ENCODE data around the gene POLR2I.
"Not testable (repeated sequence)": the region's sequence is repeated elsewhere in the genome, so short reads cannot be mapped to it uniquely, and the experiment has no call there.

Gene POLR2I

GRCh38 chr19:36099166-36099785 is 15.4 kb downstream of the POLR2I start:
- no peak for DNase-seq

GRCh38 chr19:36097036-36097435 is 17.6 kb downstream of the POLR2I start:
- no peak for DNase-seq

DNA sequence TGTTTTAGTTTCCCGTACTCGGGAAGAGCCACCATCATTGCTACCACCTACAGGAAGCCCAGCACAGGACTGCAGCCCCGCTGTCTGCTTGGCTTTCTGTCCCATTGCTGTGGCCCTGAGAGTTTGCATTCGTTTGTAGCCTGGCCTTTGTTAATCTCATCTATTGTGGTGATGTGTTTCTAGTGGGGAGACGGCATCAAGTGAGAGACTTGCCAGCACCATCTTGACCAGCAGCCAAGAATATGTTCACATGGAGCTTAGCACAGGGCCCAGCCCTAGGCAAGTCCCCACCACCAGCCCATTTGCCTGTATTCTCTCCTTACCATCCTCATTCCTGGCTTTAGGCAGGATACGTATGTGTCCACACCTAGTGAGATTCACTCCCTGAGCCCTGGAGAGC is 21.0 kb downstream of the POLR2I start:
- DNase-seq, result no peak

DNA sequence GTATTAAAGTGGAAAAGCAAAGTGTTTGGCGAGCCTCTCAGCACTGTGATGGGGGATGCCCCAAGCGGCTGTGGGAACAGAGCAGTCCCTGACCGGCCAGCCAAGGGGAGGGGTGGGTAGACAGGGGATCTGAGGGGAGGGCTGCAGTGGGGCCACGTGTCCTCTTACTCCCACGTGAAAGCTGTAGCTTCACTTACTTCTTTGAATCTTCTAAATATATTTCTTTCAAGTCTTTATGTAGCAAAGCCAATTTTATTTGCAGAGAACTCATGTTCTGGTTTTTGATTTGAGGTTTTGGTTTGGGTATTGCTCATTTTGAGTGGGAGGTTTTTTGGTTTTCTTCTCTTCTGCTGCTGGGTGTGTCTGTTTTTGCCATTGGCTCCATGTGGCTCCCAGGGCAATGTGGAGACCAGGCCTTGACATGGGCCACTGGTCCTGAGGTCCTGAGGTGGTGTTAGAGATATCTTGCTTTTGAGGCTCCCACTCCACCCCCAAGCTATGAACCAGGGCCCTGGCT is 21.5 kb downstream of the POLR2I start:
- DNase-seq, result no peak

DNA sequence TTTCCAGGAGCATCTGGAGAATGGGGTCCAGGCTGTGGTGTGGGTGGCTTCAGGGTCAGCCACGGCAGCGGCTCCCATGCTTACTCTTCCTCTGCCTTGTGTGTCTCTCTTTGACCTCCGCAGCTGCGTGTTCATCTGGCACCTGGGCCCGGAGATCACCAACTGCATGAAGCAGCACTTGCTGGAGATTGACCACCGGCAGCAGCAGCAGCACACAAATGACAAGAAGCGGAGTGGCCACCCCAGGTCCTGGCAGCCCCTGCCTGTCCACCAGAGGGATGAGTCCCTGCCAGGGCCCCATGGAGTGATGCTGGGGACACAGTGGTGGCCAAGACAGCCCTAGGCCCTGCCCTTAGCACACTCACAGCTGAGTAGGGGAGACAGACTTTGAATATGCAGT is 22.1 kb downstream of the POLR2I start:
- no peak for DNase-seq

DNA sequence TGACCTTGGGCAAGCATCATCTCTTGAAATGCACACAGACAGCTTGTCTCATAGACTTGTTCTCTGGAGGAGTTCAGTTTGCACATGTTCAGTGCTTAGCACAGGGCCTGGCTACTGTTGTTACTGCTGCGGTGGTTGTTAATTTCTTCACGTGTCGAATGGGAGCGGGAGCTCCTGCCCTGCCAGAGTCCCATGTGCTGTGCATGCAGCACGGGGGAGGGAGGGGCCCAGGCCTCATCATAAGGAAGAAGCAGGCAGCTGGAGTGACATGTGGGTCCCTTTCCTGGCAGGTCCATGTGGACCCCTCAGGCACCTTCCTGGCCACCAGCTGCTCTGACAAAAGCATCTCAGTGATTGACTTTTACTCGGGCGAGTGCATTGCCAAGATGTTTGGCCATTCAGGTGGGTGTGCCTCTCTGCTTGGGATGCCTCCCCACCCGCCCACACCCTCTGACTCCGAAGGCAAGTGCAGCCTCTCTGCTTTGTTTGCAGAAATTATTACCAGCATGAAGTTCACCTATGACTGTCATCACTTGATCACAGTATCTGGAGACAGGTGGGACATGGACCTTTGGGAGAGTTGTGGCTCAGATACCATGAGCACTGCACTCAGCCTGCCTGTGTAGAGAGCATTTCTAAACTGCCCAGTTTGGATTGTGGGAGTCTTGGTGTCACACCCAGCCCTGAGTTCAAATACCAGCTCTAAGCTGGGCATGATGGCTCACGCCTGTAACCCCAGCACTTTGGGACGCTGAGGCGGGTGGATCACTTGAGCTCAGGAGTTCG is 23.6 kb downstream of the POLR2I start:
- DNase-seq, result no peak

GRCh38 chr19:36089847-36090246 is 24.8 kb downstream of the POLR2I start:
- DNase-seq, result no peak

DNA sequence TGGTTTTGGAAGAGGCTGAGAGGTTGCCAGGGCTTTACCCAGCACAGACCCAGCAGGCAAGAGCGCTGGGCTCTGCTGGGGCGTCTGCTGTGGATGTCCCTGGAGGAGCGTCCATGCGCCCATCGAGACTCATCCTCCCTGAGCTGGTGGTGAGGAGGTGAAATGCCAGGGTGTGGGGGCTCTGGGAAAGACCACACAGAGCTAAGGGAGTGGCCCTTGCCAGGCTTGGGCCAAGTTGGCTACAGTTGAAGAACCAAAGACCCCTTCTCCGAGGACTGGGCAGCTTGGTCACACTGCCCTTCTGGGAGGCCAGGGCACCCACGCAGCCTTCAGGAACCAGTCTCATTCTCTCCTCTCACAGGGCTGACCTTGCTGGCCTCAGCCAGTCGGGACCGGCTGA is 28.3 kb downstream of the POLR2I start:
- DNase-seq, result no peak

- no peak for DNase-seq
These were observed 30.3 kb downstream of the POLR2I start for GRCh38 chr19:36084231-36085009.

GRCh38 chr19:36082916-36083315 is 31.8 kb downstream of the POLR2I start:
- no peak for DNase-seq

DNA sequence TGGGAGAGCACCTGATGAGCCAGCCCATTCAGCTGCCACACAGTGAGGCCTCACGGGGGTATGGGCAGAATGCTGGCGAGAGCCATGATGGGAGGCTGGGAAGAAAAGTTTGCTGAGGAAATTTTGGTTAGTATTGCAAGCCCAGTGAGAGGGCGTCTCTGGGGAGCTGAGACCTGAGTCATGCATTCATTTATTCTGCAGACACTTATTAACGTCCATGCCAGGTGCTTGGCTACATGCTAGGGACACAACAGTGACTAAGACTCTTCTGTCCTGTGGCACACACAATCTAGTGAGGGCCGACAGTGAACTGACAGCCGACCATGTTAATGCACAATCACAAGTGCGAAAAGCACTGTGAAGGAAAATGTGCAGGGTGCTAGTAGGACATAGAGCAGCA is 32.8 kb downstream of the POLR2I start:
- no peak for DNase-seq

- DNase-seq, result no peak
These were observed 33.3 kb downstream of the POLR2I start for GRCh38 chr19:36081385-36081784.

- DNase-seq, result peak; percentile 21 to 67
These were observed 35.2 kb downstream of the POLR2I start for GRCh38 chr19:36079389-36079945.

DNA sequence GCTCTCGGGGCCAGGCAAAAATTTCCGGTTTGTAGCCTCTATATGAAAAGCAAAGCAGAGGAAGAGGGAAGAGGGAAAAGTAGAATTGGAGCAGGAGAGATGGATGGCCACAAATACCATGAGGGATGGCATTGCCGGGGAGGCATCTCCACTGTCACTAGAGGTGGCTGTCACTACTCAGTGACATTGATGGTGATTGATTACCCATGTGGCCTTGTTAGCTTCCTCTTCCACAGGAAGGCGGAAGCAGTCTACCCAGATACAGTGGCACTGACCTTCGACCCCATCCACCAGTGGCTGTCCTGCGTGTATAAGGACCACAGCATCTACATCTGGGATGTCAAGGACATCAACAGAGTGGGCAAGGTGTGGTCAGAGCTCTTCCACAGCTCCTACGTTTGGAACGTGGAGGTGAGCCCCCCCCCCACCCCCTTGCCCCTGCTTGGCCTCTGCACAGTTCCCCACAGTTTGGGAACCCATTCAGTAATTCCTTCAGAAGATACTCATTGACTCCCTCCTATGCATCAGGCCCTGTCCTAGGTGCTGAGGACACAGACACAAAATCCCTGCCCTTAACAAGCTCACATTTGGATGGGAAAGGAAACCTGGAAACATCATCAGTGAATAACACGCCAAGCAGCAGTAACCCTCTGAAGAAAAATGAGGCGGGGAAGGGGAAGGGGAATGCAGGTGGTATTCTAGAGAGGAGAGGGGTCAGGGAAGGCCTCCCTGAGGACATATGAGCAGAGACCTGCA is 41.4 kb downstream of the POLR2I start:
- no peak for DNase-seq

DNA sequence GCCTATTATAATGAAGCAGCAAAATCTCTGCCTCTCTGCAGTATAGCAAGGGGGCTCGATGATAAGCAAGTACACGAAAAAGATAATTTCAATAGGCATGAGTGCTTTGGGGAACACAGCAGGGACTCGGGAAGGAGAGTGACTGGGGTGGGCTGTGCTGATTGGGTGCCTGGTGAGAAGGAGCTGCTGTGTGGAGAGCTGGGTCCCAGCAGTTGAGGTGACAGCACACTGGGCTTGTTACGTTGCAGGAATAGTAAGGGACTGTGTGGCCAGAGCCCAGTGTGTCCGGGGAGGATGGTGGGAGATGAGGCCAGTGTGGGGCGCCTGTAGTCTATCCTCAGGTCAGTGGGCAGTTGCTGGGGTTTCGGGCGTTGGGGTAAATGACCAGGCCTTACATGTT is 42.6 kb downstream of the POLR2I start:
- DNase-seq, result no peak

DNA sequence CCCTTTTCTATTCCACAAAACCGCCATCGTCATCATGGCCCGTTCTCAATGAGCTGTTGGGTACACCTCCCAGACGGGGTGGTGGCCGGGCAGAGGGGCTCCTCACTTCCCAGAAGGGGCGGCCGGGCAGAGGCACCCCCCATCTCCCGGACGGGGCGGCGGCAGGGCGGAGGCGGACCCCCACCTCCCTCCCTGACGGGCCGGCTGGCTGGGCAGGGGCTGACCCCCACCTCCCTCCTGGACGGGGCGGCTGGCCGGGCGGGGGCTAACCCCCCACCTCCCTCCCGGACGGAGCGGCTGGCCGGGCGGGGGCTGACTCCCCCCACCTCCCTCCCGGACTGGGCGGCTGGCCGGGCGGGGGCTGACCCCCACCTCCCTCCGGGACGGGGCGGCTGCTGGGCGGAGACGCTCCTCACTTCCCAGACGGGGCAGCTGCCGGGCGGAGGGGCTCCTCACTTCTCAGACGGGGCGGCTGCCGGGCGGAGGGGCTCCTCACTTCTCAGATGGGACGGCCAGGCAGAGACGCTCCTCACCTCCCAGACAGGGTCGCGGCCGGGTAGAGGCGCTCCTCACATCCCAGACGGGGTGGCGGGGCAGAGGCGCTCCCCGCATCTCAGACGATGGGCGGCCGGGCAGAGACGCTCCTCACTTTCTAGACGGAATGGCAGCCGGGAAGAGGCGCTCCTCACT is 45.7 kb downstream of the POLR2I start:
- DNase-seq, result not testable (repeated sequence)

GRCh38 chr19:36067681-36068080 is 47.0 kb downstream of the POLR2I start:
- no peak for DNase-seq

DNA sequence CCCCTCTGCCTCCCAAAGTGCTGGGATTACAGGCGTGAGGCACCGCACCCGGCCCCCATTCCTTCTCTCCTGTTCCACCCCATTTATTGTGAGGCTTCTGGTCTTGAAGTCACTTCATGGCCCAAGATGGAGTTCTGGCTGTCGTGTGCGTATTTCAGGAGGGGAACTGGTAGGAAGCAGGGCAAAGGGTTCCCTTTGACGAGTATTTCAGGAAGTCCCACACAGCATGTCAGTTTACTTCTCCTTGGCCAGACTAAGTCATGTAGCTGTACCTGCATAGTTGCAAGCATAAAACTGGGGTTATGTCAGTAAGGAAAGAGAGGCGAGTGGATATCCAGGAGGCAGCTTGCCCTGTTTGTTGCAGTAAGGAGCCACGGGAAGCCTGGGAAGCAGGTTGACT is 49.8 kb downstream of the POLR2I start:
- peak; percentile 58 to 72 for DNase-seq

All from inflammatory macrophage (primary cell).